PC-3 (cell line): ENCODE measurements around the gene AIMP1. TPM values are rescaled to one million over a fixed set of nuclear protein-coding genes. Genes with fewer than 3 reads are reported as not detected.

ENCODE experiments used
- ATAC-seq: fragments of 200-7000 bp; cut with Tn5 transposase; 2 replicates; pipeline ENCODE4 v1.9.1; 2020; ENCODE audit warnings: mild to moderate bottlenecking, moderate library complexity
- BruUV-seq: library from RNA; stranded (reverse); fragments of 400-500 nt; replicated peaks from 2 replicates; lab custom pipeline; 2021; lab: Mats Ljungman, UMichigan
- CTCF ChIA-PET: fragments of 300-600 bp; sonication (Branson Sonifier 250); formaldehyde crosslinking; loops from one replicate; lab custom pipeline; 2022; ENCODE audit warnings: antibody characterized with exemption; lab: Charles Lee
- POLR2A ChIA-PET: fragments of 300-600 bp; sonication (Branson Sonifier 250); formaldehyde crosslinking; loops from one replicate; lab custom pipeline; 2022; ENCODE audit warnings: antibody characterized with exemption; ENCODE audit not compliant: unreplicated experiment; lab: Charles Lee
- DNase-seq: peaks from one replicate; pipeline ENCODE4 v3.0.0-alpha.2; 2015
- H2AFZ ChIP-seq: fragments of 300-600 bp; sonication (generic); 2 replicates; pipeline ENCODE4 v1.6.0; 2016; ENCODE audit warnings: antibody characterized with exemption, low read length
- H3F3A ChIP-seq: fragments of 300-600 bp; sonication (generic); one replicate; pipeline ENCODE4 v1.6.0; 2017; ENCODE audit warnings: antibody characterized with exemption, low read length, control low read depth, mild to moderate bottlenecking; ENCODE audit not compliant: unreplicated experiment
- H3K27ac ChIP-seq: fragments of 300-600 bp; sonication (generic); 2 replicates; pipeline ENCODE4 v1.5.1; 2016; ENCODE audit warnings: mild to moderate bottlenecking, low read length
- H3K27me3 ChIP-seq: fragments of 300-600 bp; sonication (generic); 2 replicates; pipeline ENCODE4 v1.6.1; 2016; ENCODE audit warnings: low read length, mixed read lengths
- H3K36me3 ChIP-seq: fragments of 300-600 bp; sonication (generic); 2 replicates; pipeline ENCODE4 v1.6.1; 2016; ENCODE audit warnings: low read depth, mixed run types, low read length, mixed read lengths
- H3K4me1 ChIP-seq: fragments of 300-600 bp; sonication (generic); 2 replicates; pipeline ENCODE4 v1.5.1; 2016; ENCODE audit warnings: low read length; ENCODE audit not compliant: insufficient read depth
- H3K4me2 ChIP-seq: fragments of 300-600 bp; sonication (generic); 2 replicates; pipeline ENCODE4 v1.6.0; 2016; ENCODE audit warnings: low read length
- H3K4me3 ChIP-seq: fragments of 300-600 bp; sonication (generic); 2 replicates; pipeline ENCODE4 v1.5.1; 2016; ENCODE audit warnings: mild to moderate bottlenecking, low read length, mixed read lengths
- H3K79me2 ChIP-seq: fragments of 300-600 bp; sonication (generic); 2 replicates; pipeline ENCODE4 v1.6.1; 2017; ENCODE audit warnings: low read length, mixed read lengths
- H3K9ac ChIP-seq: fragments of 300-600 bp; sonication (generic); 2 replicates; pipeline ENCODE4 v1.6.0; 2016; ENCODE audit warnings: mild to moderate bottlenecking, low read length
- H3K9me2 ChIP-seq: fragments of 300-600 bp; sonication (generic); replicated peaks from 2 replicates; pipeline ENCODE4 v1.6.1; 2016; ENCODE audit warnings: mixed run types, low read length, mixed read lengths
- H3K9me3 ChIP-seq: fragments of 300-600 bp; sonication (generic); 2 replicates; pipeline ENCODE4 v1.6.1; 2016; ENCODE audit warnings: low read length, mixed read lengths
- H4K20me1 ChIP-seq: fragments of 300-600 bp; sonication (generic); 2 replicates; pipeline ENCODE4 v1.6.1; 2016; ENCODE audit warnings: low read length, mixed read lengths
- CTCF ChIP-seq: fragments of 300-600 bp; sonication (generic); conservative IDR thresholded peaks from 2 replicates; pipeline ENCODE4 v1.5.1; 2017; ENCODE audit warnings: antibody characterized with exemption, low read depth, mild to moderate bottlenecking, low read length
- EZH2 ChIP-seq: fragments of 300-600 bp; sonication (generic); IDR thresholded peaks from one replicate; pipeline ENCODE4 v1.6.1; 2017; ENCODE audit warnings: antibody characterized with exemption, mild to moderate bottlenecking, low read length; ENCODE audit not compliant: unreplicated experiment
- EZH2phosphoT487 ChIP-seq: fragments of 300-600 bp; sonication (generic); IDR thresholded peaks from 2 replicates; pipeline ENCODE4 v1.6.1; 2018; ENCODE audit warnings: mild to moderate bottlenecking, antibody characterized with exemption, low read length, borderline replicate concordance
- intact Hi-C: fragments of 100-400 bp; cut with micrococcal nuclease; formaldehyde crosslinking; loops from 2 replicates; pipeline ENCODE4 v1.9.0; 2023
- total RNA-seq: library from RNA; depleted of rRNA; stranded (reverse); fragments of >200 nt; gene quantifications from 2 replicates; pipeline ENCODE4 v1.2.3, GENCODE V29; 2014

Gene AIMP1
- total RNA-seq, 1 experiment from 2014 or later: 15.9 TPM

GRCh38 chr4:106367072-106367471 lies 50.7 kb downstream of the AIMP1 start:
- no peak for ATAC-seq
- H3K4me3 ChIP-seq: no peak overlapping the region
- H3K9me3 ChIP-seq: no peaks in the 10 kb centered on the region
- H3K9ac ChIP-seq: no peak overlapping the region
- H3K79me2 ChIP-seq: no peaks in the 10 kb centered on the region
- H3K27me3 ChIP-seq: no peaks in the 10 kb centered on the region
- H4K20me1 ChIP-seq: no peaks in the 10 kb centered on the region
- H3K36me3 ChIP-seq: no peaks in the 10 kb centered on the region
- ChIA-PET CTCF (no interaction called here), POLR2A (no interaction called here)
- no peak overlapping the region for H2AFZ ChIP-seq
- H3K4me1 ChIP-seq: peaks cover 8% of the 10 kb centered on the region
- intact Hi-C loops: loop anchor here (5.0 kb wide), 1 partner anchor 100 kb away; no protein-coding TSS in a partner anchor
- no peaks in the 10 kb centered on the region for H3K9me2 ChIP-seq
- TF ChIP-seq EZH2 (no peak), EZH2phosphoT487 (no peak), CTCF (no peak)
- DNase-seq: no peak
- no peaks in the 10 kb centered on the region for H3F3A ChIP-seq
- no peak overlapping the region for H3K27ac ChIP-seq
- BruUV-seq: no TSS peak
- no peak overlapping the region for H3K4me2 ChIP-seq

- Histone ChIP-seq H3K27ac (no peak within 1 kb of the TSS), H3K9ac (no peak within 1 kb of the TSS), H3K9me2 (no peaks in the 10 kb centered on the region), H3K27me3 (no peaks in the 10 kb centered on the region), H3K4me2 (0 out of 2 replicates have a peak within 1 kb of the TSS, but pooled peaks have one; percentile 31), H3K4me3 (no peak within 1 kb of the TSS), H4K20me1 (no peaks in the 10 kb centered on the region), H3F3A (no peaks in the 10 kb centered on the region), H2AFZ (no peak within 1 kb of the TSS), H3K36me3 (no peaks in the 10 kb centered on the region), H3K79me2 (no peaks in the 10 kb centered on the region), H3K9me3 (no peaks in the 10 kb centered on the region), H3K4me1 (peaks cover 8% of the 10 kb centered on the region)
- no TSS peak for BruUV-seq
- ChIA-PET POLR2A (no interaction called here), CTCF (no interaction called here)
- DNase-seq (no peak), ATAC-seq (no peak)
- TF ChIP-seq EZH2phosphoT487 (no peak), EZH2 (no peak), CTCF (no peak)
- intact Hi-C loops: loop anchor here (1.0 to 5.0 kb wide), 3 partner anchors 101 to 441 kb away; no protein-coding TSS in a partner anchor
These were observed 52.3 kb downstream of the AIMP1 start, which contains the start of gene GIMD1 for GRCh38 chr4:106368678-106369077. Gene GIMD1 (minus strand): TSS chr4:106368778. CDS start chr4:106367435, 1,343 bp downstream.

- TF ChIP-seq CTCF: peak; percentile 79
- no peak for TF ChIP-seq EZH2
- TF ChIP-seq EZH2phosphoT487: no peak
These were observed 53.2 kb downstream of the AIMP1 start for GRCh38 chr4:106369456-106370060.

More at GRCh38 chr4:106369456-106370060, 53.2 kb downstream of the AIMP1 start:
- H3K4me1 ChIP-seq: peaks cover 8% of the 10 kb centered on the region
- no peaks in the 10 kb centered on the region for H3K27me3 ChIP-seq
- H3K9ac ChIP-seq: no peak overlapping the region
- ChIA-PET CTCF (interaction anchor here (0.6 kb wide), 1 partner anchor 441 kb away, joined by 3 read pairs; no protein-coding TSS in a partner anchor), POLR2A (no interaction called here)
- no peaks in the 10 kb centered on the region for H3K9me2 ChIP-seq
- no peaks in the 10 kb centered on the region for H3F3A ChIP-seq
- no peaks in the 10 kb centered on the region for H4K20me1 ChIP-seq
- 0 out of 2 replicates have a peak overlapping the region, but pooled peaks have one; percentile 31 for H3K4me2 ChIP-seq
- peak; percentile 73 for DNase-seq
- no peaks in the 10 kb centered on the region for H3K79me2 ChIP-seq
- H3K9me3 ChIP-seq: no peaks in the 10 kb centered on the region
- H2AFZ ChIP-seq: no peak overlapping the region
- BruUV-seq: no TSS peak
- peak; percentile 56 for ATAC-seq
- no peaks in the 10 kb centered on the region for H3K36me3 ChIP-seq
- intact Hi-C loops: loop anchor here (1.0 to 5.0 kb wide), 5 partner anchors 43 to 529 kb away; no protein-coding TSS in a partner anchor
- no peak overlapping the region for H3K27ac ChIP-seq
- H3K4me3 ChIP-seq: no peak overlapping the region
